Keratinocyte (primary cell): ENCODE data around the gene TIE1. TPM values are rescaled to one million over a fixed set of nuclear protein-coding genes. Genes with fewer than 3 reads are reported as not detected.

Experiments
- DNase-seq: peaks from one replicate; pipeline ENCODE4 v3.0.0-alpha.2; 2011; ENCODE audit warnings: low read depth, missing footprints, low spot score
- FAIRE-seq: peaks from 2 replicates; lab custom pipeline; 2011; peaks lifted over from hg19 to GRCh38; lab: Jason Lieb, UNC
- H2AFZ ChIP-seq: 2 replicates; pipeline ENCODE4 v1.6.0; 2012; ENCODE audit warnings: low read length, control low read depth, inconsistent platforms; ENCODE audit not compliant: control insufficient read depth
- H3K27ac ChIP-seq: 2 replicates; pipeline ENCODE4 v1.5.1; 2011; ENCODE audit warnings: low read length; ENCODE audit not compliant: control insufficient read depth, insufficient read depth
- H3K27me3 ChIP-seq: 3 replicates; pipeline ENCODE4 v1.6.0; 2011; ENCODE audit warnings: low read length; ENCODE audit not compliant: control insufficient read depth, insufficient read depth; ENCODE audit errors: extremely low read depth
- H3K36me3 ChIP-seq, 2 experiments: 2 replicates in 1 of 2; 3 replicates in 1 of 2; pipeline ENCODE4 v1.5.1; 2011; ENCODE audit warnings: low read length in 2 of 2, mild to moderate bottlenecking in 1 of 2; ENCODE audit not compliant: control insufficient read depth in 2 of 2, insufficient read depth in 2 of 2; ENCODE audit errors: extremely low read depth in 1 of 2
- H3K4me1 ChIP-seq: 3 replicates; pipeline ENCODE4 v1.5.1; 2011; ENCODE audit warnings: low read length; ENCODE audit not compliant: control insufficient read depth, insufficient read depth; ENCODE audit errors: extremely low read depth
- H3K4me2 ChIP-seq: 3 replicates; pipeline ENCODE4 v1.6.0; 2011; ENCODE audit warnings: low read depth, low read length; ENCODE audit not compliant: control insufficient read depth, insufficient read depth; ENCODE audit errors: extremely low read depth
- H3K4me3 ChIP-seq, 3 experiments: fragments of 200-600 bp in 1 of 3; sonication (generic) in 1 of 3; 2 replicates in 2 of 3; 3 replicates in 1 of 3; pipeline ENCODE4 v1.5.1; 2011 to 2016; ENCODE audit warnings: low read length in 3 of 3, mild to moderate bottlenecking in 3 of 3, control low read depth in 2 of 3, inconsistent platforms in 1 of 3, low read depth in 1 of 3, mixed read lengths in 1 of 3, mixed run types in 1 of 3, moderate library complexity in 1 of 3; ENCODE audit not compliant: control insufficient read depth in 2 of 3, insufficient read depth in 2 of 3; ENCODE audit errors: extremely low read depth in 1 of 3
- H3K79me2 ChIP-seq: 2 replicates; pipeline ENCODE4 v1.6.0; 2012; ENCODE audit warnings: low read length; ENCODE audit not compliant: control insufficient read depth, insufficient read depth
- H3K9ac ChIP-seq: 3 replicates; pipeline ENCODE4 v1.6.0; 2011; ENCODE audit warnings: low read length; ENCODE audit not compliant: control insufficient read depth, insufficient read depth; ENCODE audit errors: extremely low read depth
- H3K9me1 ChIP-seq: 3 replicates; pipeline ENCODE4 v1.6.0; 2011; ENCODE audit warnings: low read length; ENCODE audit not compliant: control insufficient read depth, insufficient read depth; ENCODE audit errors: extremely low read depth
- H3K9me3 ChIP-seq: 2 replicates; pipeline ENCODE4 v1.5.1; 2012; ENCODE audit warnings: low read depth, low read length; ENCODE audit not compliant: control insufficient read depth
- H4K20me1 ChIP-seq: 3 replicates; pipeline ENCODE4 v1.6.0; 2011; ENCODE audit warnings: low read length; ENCODE audit not compliant: control insufficient read depth, insufficient read depth; ENCODE audit errors: extremely low read depth
- EZH2 ChIP-seq: IDR thresholded peaks from one replicate; pipeline ENCODE4 v1.6.1; 2012; ENCODE audit warnings: inconsistent platforms, mild to moderate bottlenecking, low read length, moderate library complexity
- dilution Hi-C: fragments of 300-500 bp; cut with MboI; formaldehyde crosslinking; loops from one replicate; pipeline ENCODE4 v1.7.0; 2020; ENCODE audit warnings: low sequenced_read_pairs; ENCODE audit not compliant: extremely low pct_ligation_motif_present
- polyA plus RNA-seq, 5 experiments: library from polyadenylated mRNA; depleted of rRNA in 3 of 5; stranded (reverse) in 3 of 5; stranded (forward) in 1 of 5; unstranded in 1 of 5; fragments of >200 nt; gene quantifications; 1 replicate in 1 of 5; 2 replicates in 3 of 5; 3 replicates in 1 of 5; pipeline versions ENCODE4 v1.2.1 to v1.2.3, GENCODE V29; 2011 to 2012; ENCODE audit warnings: missing spikeins in 2 of 5, low read depth in 1 of 5, low replicate concordance in 1 of 5
- TF ChIP-seq, protein P1 (sequence below), 3 experiments: IDR thresholded peaks in 1 of 3; conservative IDR thresholded peaks in 1 of 3; optimal IDR thresholded peaks in 1 of 3; 2 replicates in 2 of 3; 3 replicates in 1 of 3; pipeline versions ENCODE3 to v1.5.1; 2011; ENCODE audit warnings: low read length in 3 of 3, mild to moderate bottlenecking in 3 of 3, moderate library complexity in 2 of 3, control low read depth in 1 of 3, inconsistent platforms in 1 of 3; ENCODE audit not compliant: insufficient read depth in 2 of 3; ENCODE audit errors: extremely low read depth in 1 of 3

Gene TIE1
- polyA plus RNA-seq, 1 donor (not counting 4 experiments of a cell fraction or from before 2014, with no cell fraction given): not detected

GRCh38 chr1:43286115-43286514 is 14.7 kb upstream of the TIE1 start:
- Histone ChIP-seq H3K9me3 (no peaks in the 10 kb centered on the region), H3K4me3 (no peak overlapping the region), H3K27me3 (no peaks in the 10 kb centered on the region), H3K9ac (no peak overlapping the region), H3K4me2 (no peak overlapping the region), H4K20me1 (no peaks in the 10 kb centered on the region), H3K9me1 (no peaks in the 10 kb centered on the region), H3K79me2 (no peaks in the 10 kb centered on the region), H2AFZ (no peak overlapping the region), H3K4me1 (peaks cover 11% of the 10 kb centered on the region), H3K36me3 (no peaks in the 10 kb centered on the region), H3K27ac (no peak overlapping the region)
- dilution Hi-C loops: no loop called here
- DNase-seq (no peak), FAIRE-seq (no peak)
- TF ChIP-seq, protein P1, sequence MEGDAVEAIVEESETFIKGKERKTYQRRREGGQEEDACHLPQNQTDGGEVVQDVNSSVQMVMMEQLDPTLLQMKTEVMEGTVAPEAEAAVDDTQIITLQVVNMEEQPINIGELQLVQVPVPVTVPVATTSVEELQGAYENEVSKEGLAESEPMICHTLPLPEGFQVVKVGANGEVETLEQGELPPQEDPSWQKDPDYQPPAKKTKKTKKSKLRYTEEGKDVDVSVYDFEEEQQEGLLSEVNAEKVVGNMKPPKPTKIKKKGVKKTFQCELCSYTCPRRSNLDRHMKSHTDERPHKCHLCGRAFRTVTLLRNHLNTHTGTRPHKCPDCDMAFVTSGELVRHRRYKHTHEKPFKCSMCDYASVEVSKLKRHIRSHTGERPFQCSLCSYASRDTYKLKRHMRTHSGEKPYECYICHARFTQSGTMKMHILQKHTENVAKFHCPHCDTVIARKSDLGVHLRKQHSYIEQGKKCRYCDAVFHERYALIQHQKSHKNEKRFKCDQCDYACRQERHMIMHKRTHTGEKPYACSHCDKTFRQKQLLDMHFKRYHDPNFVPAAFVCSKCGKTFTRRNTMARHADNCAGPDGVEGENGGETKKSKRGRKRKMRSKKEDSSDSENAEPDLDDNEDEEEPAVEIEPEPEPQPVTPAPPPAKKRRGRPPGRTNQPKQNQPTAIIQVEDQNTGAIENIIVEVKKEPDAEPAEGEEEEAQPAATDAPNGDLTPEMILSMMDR (optimal IDR thresholded peaks at IDR 0.05 in 1 of 3, IDR thresholded peaks at IDR 0.05 in 1 of 3, conservative IDR thresholded peaks at IDR 0.05 in 1 of 3; ENCODE audit: extremely low read depth in 1 of 3, insufficient read depth in 2 of 3, low read length in 3 of 3): no peak
- no peak for TF ChIP-seq EZH2

DNA sequence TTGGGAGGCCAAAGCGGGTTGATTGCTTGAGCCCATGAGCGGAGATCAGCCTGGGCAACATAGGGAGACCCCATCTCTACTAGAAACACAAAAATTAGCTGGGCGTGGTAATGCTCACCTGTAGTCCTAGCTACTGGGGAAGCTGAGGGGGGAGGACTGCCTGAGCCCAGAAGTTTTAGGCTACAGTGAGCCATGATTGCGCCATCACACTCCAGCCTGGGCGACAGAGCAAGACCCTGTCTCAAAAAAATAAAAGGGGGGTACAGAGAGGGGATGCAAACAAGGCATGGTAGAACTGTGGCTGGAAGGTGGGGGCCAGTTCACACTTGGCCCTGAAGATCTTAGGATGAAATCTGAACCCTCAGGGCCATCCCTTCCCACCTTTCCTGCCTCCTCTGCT is 14.2 kb upstream of the TIE1 start:
- Histone ChIP-seq H2AFZ (no peak overlapping the region), H4K20me1 (no peaks in the 10 kb centered on the region), H3K79me2 (no peaks in the 10 kb centered on the region), H3K27me3 (no peaks in the 10 kb centered on the region), H3K4me3 (no peak overlapping the region), H3K27ac (no peak overlapping the region), H3K4me2 (no peak overlapping the region), H3K36me3 (no peaks in the 10 kb centered on the region), H3K4me1 (peaks cover 11% of the 10 kb centered on the region), H3K9me3 (no peaks in the 10 kb centered on the region), H3K9me1 (no peaks in the 10 kb centered on the region), H3K9ac (no peak overlapping the region)
- DNase-seq (no peak), FAIRE-seq (no peak)
- TF ChIP-seq, protein P1 (optimal IDR thresholded peaks at IDR 0.05 in 1 of 3, IDR thresholded peaks at IDR 0.05 in 1 of 3, conservative IDR thresholded peaks at IDR 0.05 in 1 of 3; ENCODE audit: extremely low read depth in 1 of 3, insufficient read depth in 2 of 3, low read length in 3 of 3): no peak
- no peak for TF ChIP-seq EZH2
- dilution Hi-C loops: no loop called here
